ENCODE data around the gene TM4SF20.

- TF ChIP-seq CTCF (IDR thresholded peaks at IDR 0.05) (no peak), RFX5 (IDR thresholded peaks at IDR 0.05; ENCODE audit: low read length) (no peak), RAD21 (IDR thresholded peaks at IDR 0.05; ENCODE audit: low read length) (no peak), GABPA (IDR thresholded peaks at IDR 0.05; ENCODE audit: low read depth) (no peak)
Measured at GRCh38 chr2:227360351-227360750, 18.8 kb downstream of the TM4SF20 start.
